Ovary (tissue), 9 donors: ENCODE measurements around the gene DARS2. TPM values are rescaled to one million over a fixed set of nuclear protein-coding genes. Genes with fewer than 3 reads are reported as not detected.

Experiments
- DNase-seq, 5 donors: peaks; one replicate each; pipeline ENCODE4 v3.0.0-alpha.2; 2019 to 2020
- H3K27ac ChIP-seq, 2 donors: fragments of 200-600 bp; one replicate each; pipeline versions ENCODE4 v1.5.1 to v1.8.0; 2019 to 2022
- H3K27me3 ChIP-seq: fragments of 200-600 bp; one replicate; pipeline ENCODE4 v1.8.0; 2022
- H3K36me3 ChIP-seq: fragments of 200-600 bp; sonication (generic); one replicate; pipeline ENCODE4 v1.5.1; 2019
- H3K4me1 ChIP-seq: one replicate; pipeline ENCODE4 v1.8.1; 2013; ENCODE audit warnings: mild to moderate bottlenecking, moderate library complexity; ENCODE audit not compliant: insufficient read depth
- H3K4me3 ChIP-seq: fragments of 200-600 bp; sonication (generic); one replicate; pipeline ENCODE4 v1.5.1; 2017
- H3K9me3 ChIP-seq, 2 donors: fragments of 200-600 bp in 1 of 2; sonication (generic) in 1 of 2; one replicate each; pipeline versions ENCODE4 v1.5.1 to v1.8.1; 2013 to 2019; ENCODE audit warnings: mild to moderate bottlenecking in 1 of 2, moderate library complexity in 1 of 2
- EP300 ChIP-seq: sonication (generic); formaldehyde crosslinking; IDR thresholded peaks from one replicate; pipeline ENCODE4 v1.6.1; 2017; ENCODE audit warnings: antibody characterized with exemption
- POLR2A ChIP-seq: fragments of 450-650 bp; IDR thresholded peaks from one replicate; pipeline ENCODE4 v1.6.1; 2017; ENCODE audit warnings: antibody characterized with exemption, mild to moderate bottlenecking, moderate library complexity
- WGBS, 3 donors: extraction: QIAGEN DNeasy Blood & Tissue Kit in 1 of 3; methylation state at CpG; one replicate each; pipeline versions ENCODE4 v1.1.5 to v1.1.7; 2013 to 2017; 5-methylcytosine and 5-hydroxymethylcytosine counted together
- intact Hi-C, 4 donors: fragments of 100-400 bp; cut with DNase I; formaldehyde crosslinking; loops; one replicate each; pipeline versions ENCODE4 v1.11.0 to v1.15.1; 2022 to 2023
- polyA plus RNA-seq, 2 donors: library from polyadenylated mRNA; stranded (reverse); fragments of 200-250 nt in 1 of 2; fragments of 350-450 nt in 1 of 2; fragmentation: Illumina TruSeq in 1 of 2; extraction: RNeasy Lipid Tissue Mini Kit (QIAGEN cat#74804) in 1 of 2; gene quantifications; one replicate each; pipeline ENCODE4 v1.2.3, GENCODE V29; 2013 to 2014
- total RNA-seq, 7 donors: library from RNA; depleted of rRNA in 2 of 7; stranded (reverse); fragments of >200 nt in 2 of 7; fragmentation: NEBNext Ultra II Directional in 3 of 7; extraction: Animal tissue kit (Norgen Biotek cat#: 25700) in 3 of 7; gene quantifications; one replicate each; pipeline versions ENCODE4 v1.1.0 to v1.2.4, GENCODE V29; 2016 to 2023
- TF ChIP-seq, protein P1 (sequence below), 3 donors: fragments of 450-650 bp in 2 of 3; fragments of 200-600 bp in 1 of 3; IDR thresholded peaks; one replicate each; pipeline versions ENCODE4 v1.5.1 to v1.8.0; 2016 to 2022; ENCODE audit warnings: antibody characterized with exemption in 3 of 3, mild to moderate bottlenecking in 1 of 3
- donor health status: DM: no; HTN: no; CAD: no; lungs with moderate emphysema.
- donor health status: DM: no; HTN: no; CAD: no.
- donor health status: Bipolar disorder and iron deficiency.
- donor health status: DM: yes; HTN: yes; CAD: no.
- donor health status: DM: no; HTN: no; CAD: no.
- donor health status: DM: yes; HTN: yes; CAD: no.

Gene DARS2
- total and polyA plus RNA-seq, 9 donors, result 4.3 to 20.5 (median 9.1) TPM

DNA sequence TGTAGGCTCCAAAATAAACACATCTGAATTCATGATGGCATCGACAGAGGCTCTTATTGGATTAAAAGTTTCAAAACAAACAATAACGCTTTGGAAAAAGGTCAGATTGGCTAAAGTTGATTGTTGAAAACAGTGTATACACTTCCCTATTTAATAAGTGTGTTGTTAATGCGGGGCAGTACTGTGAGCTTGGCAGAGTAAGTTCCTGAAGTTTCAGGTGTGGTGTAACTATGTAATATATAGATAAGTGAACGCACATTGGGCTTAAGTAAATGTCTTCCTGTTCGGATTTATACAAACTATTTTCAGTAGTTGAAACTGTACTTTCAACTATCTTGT is 44.5 kb downstream of the DARS2 start:
- intact Hi-C loops, result loop anchor here in 1 of 4 donors (5.0 kb wide), 1 partner anchor 392 kb away; the partner anchor contains the start of gene PRDX6

GRCh38 chr1:173870252-173871075 is 46.0 kb downstream of the DARS2 start:
- Histone ChIP-seq H3K27me3 (no peaks in the 10 kb centered on the region), H3K4me1 (peaks cover 8% of the 10 kb centered on the region), H3K36me3 (no peaks in the 10 kb centered on the region), H3K4me3 (no peak overlapping the region), H3K9me3 (no peaks in the 10 kb centered on the region), H3K27ac (no peak overlapping the region)
- peak in 2 of 5 donors; percentile 19 to 35 for DNase-seq
- intact Hi-C loops, result no loop called here
- WGBS, 3 donors, result 73 to 74% (median 73%) methylated on average over 15 of the region's 15 CpGs
- no peak for TF ChIP-seq EP300
- no peak for TF ChIP-seq POLR2A
- TF ChIP-seq, protein P1, sequence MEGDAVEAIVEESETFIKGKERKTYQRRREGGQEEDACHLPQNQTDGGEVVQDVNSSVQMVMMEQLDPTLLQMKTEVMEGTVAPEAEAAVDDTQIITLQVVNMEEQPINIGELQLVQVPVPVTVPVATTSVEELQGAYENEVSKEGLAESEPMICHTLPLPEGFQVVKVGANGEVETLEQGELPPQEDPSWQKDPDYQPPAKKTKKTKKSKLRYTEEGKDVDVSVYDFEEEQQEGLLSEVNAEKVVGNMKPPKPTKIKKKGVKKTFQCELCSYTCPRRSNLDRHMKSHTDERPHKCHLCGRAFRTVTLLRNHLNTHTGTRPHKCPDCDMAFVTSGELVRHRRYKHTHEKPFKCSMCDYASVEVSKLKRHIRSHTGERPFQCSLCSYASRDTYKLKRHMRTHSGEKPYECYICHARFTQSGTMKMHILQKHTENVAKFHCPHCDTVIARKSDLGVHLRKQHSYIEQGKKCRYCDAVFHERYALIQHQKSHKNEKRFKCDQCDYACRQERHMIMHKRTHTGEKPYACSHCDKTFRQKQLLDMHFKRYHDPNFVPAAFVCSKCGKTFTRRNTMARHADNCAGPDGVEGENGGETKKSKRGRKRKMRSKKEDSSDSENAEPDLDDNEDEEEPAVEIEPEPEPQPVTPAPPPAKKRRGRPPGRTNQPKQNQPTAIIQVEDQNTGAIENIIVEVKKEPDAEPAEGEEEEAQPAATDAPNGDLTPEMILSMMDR (IDR thresholded peaks at IDR 0.05), result no peak

More for the DNA sequence above, 44.5 kb downstream of the DARS2 start:
- Histone ChIP-seq H3K4me1 (peaks cover 8% of the 10 kb centered on the region), H3K4me3 (peak overlapping the region; percentile 98), H3K9me3 (no peaks in the 10 kb centered on the region), H3K36me3 (no peaks in the 10 kb centered on the region), H3K27me3 (no peaks in the 10 kb centered on the region), H3K27ac (peak overlapping the region; percentile 93 to 97)
- WGBS, 3 donors, result 4 to 5% (median 5%) methylated on average over 5 of the region's 5 CpGs
- TF ChIP-seq, protein P1 (IDR thresholded peaks at IDR 0.05), result no peak
- no peak for TF ChIP-seq POLR2A
- TF ChIP-seq EP300, result no peak
- DNase-seq, result no peak

GRCh38 chr1:173871091-173871490 is 46.6 kb downstream of the DARS2 start:
- peaks cover 8% of the 10 kb centered on the region for H3K4me1 ChIP-seq
- no peak for TF ChIP-seq POLR2A
- TF ChIP-seq, protein P1 (IDR thresholded peaks at IDR 0.05), result no peak
- TF ChIP-seq EP300, result no peak
- H3K27me3 ChIP-seq, result no peaks in the 10 kb centered on the region
- H3K9me3 ChIP-seq, result no peaks in the 10 kb centered on the region
- intact Hi-C loops, result no loop called here
- 83 to 91% (median 90%) methylated on average over 5 of the region's 5 CpGs for WGBS, 3 donors
- no peak overlapping the region for H3K4me3 ChIP-seq
- no peak overlapping the region for H3K27ac ChIP-seq
- DNase-seq, result no peak
- H3K36me3 ChIP-seq, result no peaks in the 10 kb centered on the region

- Histone ChIP-seq H3K9me3 (no peaks in the 10 kb centered on the region), H3K4me3 (no peak overlapping the region), H3K27me3 (no peaks in the 10 kb centered on the region), H3K4me1 (peaks cover 7% of the 10 kb centered on the region), H3K36me3 (no peaks in the 10 kb centered on the region), H3K27ac (no peak overlapping the region)
- TF ChIP-seq POLR2A, result no peak
- no peak for TF ChIP-seq EP300
- TF ChIP-seq, protein P1 (IDR thresholded peaks at IDR 0.05), result no peak
- DNase-seq, result no peak
- WGBS, 3 donors, result 38 to 93% (median 60%) methylated on average over 2 of the region's 2 CpGs
- intact Hi-C loops, result no loop called here
These were observed 47.0 kb downstream of the DARS2 start for GRCh38 chr1:173871500-173871899.
